ENCODE results near the gene CKAP2L. TPM values are rescaled to one million over a fixed set of nuclear protein-coding genes. Genes with fewer than 3 reads are reported as not detected.

CKAP2L gene
- total RNA-seq, 1 donor from 2014 or later = 1.3 TPM

DNA sequence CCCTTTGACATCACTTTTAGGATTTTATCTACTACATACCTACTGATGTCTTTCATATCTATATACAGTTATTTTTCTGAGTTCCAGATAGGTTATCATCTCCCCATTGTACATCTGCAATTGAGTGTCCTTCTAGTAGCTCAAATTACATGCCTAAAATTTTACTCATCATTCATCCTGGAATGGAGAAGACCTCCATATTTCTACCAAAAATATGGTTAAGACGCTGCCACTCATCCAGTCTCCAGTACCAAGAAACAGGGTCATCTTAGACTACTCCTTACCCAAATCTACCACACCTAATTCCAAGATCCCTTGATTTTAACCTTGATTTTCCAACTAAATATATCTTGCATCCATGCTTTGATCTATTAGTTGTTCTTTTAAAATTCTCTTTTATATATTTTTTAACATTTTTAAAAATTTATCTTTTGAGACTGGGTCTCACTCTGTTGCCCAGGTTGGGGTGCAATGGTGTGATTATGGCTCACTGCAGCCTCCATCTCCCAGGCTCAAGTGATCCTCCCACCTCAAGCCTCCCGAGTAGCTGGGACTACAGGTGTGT lies 8.6 kb upstream of the CKAP2L start:
- no peak for ATAC-seq
- no peak for DNase-seq (ENCODE audit: missing footprints)
- intact Hi-C loops (cut with DNase I) = no loop called here

DNA sequence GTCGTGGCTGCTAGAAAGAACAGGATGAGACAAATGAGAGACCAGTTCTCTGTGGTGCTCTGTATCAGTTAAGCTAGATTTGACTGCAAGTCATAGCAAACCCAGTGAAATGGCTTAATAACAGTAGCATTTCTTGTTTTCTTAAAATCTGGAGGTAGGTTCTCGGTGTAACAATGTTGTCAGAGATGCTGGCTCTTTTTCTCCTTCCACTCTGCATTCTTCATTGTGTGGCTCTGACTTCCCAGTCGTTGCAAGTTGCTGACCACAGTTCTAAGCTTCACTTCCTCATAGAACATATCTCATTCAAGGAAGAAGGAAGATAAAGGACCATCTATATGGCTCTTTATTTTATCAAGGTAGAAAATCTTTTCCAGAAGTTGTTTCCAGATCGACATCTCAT lies 7.9 kb upstream of the CKAP2L start:
- intact Hi-C loops (cut with DNase I) = no loop called here
- ATAC-seq (no peak), DNase-seq (ENCODE audit: missing footprints) (no peak)

DNA sequence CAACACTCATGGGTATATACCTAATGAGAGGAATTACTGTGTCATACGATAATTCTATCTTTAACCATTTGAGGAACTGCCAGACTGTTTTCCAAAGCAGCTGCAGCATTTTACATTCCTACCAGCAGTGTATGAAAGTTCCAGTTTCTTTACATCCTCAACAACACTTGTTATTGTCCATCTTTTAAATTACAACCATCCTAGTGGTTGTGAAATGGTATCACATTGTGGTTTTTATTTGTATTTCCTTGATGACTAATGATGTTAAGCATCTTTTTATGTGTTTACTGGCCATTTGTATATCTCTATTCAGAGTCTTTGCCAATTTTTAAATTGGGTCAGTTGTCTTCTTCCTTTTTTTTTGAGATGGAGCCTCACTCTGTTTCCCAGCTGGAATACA lies 4.0 kb upstream of the CKAP2L start:
- DNase-seq (ENCODE audit: missing footprints) = no peak
- intact Hi-C loops (cut with DNase I) = loop anchor here (5.0 kb wide), 1 partner anchor 99 kb away; no protein-coding TSS in a partner anchor
- no peak for ATAC-seq

DNA sequence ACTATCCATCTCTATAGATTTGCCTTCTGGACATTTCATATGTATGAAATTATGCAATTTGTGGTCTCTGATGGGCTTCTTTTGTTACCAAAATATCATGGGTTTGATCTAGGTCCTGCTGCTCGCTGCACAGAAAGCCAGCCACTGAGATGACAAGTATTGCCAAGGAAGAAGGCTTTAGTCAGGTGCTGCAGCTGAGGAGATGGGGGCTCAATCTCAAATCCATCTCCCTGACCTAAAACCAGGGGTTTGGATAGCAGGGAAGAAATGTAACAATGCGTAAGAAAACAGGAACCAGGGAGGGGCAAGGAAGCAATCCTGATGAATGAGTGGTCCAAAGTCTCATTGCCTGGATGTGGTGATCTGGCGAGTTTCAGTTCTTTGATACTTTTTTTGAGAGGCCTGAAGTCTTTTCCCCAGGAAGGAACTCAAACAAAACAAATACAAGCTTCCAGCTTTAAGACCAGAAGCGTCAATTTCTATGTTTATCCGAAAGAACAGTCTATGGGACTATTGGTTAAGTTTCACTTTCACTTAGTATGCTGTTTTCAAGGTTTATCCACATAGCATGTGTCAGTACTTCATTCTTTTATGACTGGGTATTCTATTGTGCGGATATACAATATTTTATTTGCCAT lies 3.4 kb upstream of the CKAP2L start:
- no peak for ATAC-seq

DNA sequence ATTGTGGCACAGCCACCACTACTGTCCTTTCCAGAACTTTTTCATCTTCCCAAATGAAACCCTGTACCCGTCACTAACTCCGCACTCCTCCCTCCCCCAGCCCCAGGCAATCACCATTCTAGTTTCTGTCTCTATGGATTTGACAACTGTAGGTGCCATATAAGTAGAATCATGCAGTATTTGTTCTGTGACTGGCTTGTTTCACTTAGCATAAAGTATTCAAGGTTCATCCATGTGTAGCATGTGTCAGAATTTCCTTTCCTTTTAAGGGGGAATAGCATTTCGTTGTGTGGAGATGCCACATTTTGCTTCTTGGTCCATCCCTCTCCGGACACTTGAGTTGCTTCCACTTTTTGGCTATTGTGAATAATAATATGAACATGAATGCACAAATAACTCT lies 842 bp upstream of the CKAP2L start:
- DNase-seq (ENCODE audit: missing footprints) (no peak), ATAC-seq (no peak)
- intact Hi-C loops (cut with DNase I) = loop anchor here (5.0 kb wide), 1 partner anchor 102 kb away; no protein-coding TSS in a partner anchor

More for the DNA sequence above, 3.4 kb upstream of the CKAP2L start:
- intact Hi-C loops (cut with DNase I) = loop anchor here (5.0 kb wide), 1 partner anchor 99 kb away; no protein-coding TSS in a partner anchor
- no peak for DNase-seq (ENCODE audit: missing footprints)

DNA sequence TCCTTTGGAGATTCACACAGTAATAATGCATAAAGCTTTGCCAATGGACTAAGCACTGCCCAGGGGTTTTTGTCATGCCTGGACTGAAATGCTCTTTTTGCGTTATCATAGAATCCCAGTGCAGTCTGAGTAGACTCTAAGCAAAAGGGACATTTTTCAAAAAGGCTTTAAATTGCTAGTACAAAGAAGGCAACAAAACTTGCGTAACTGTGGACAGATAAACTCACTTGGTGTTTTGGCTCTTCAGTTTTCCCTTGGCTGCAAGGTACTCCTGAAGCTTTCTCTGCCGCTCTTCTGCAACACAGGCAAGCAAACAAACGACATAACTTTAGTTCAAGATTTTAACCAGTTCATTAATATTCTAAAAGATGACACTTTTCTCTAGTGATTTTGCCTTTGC lies 2.1 kb downstream of the CKAP2L start:
- no peak for DNase-seq (ENCODE audit: missing footprints)
- no peak for ATAC-seq
- intact Hi-C loops (cut with DNase I) = no loop called here

DNA sequence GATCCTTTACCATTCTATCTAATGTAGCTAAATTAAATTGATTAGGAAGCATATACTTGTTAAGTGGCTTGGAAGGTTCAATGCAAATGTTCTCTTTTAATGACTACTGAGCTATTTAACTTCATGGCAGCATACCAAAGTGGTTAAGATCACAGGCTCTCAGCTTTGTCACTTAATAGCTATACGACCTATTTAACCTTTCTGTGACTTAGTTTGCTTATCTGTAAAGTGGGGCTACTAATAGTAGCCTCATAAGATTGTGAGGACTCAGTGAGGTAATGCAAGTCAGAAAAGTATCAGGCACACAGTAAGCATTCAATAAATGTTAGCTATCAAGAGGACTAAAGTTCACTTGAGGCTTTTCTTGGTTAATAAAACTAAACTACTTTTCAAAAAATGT lies 4.3 kb downstream of the CKAP2L start:
- DNase-seq (ENCODE audit: missing footprints) (no peak), ATAC-seq (no peak)
- intact Hi-C loops (cut with DNase I) = no loop called here

DNA sequence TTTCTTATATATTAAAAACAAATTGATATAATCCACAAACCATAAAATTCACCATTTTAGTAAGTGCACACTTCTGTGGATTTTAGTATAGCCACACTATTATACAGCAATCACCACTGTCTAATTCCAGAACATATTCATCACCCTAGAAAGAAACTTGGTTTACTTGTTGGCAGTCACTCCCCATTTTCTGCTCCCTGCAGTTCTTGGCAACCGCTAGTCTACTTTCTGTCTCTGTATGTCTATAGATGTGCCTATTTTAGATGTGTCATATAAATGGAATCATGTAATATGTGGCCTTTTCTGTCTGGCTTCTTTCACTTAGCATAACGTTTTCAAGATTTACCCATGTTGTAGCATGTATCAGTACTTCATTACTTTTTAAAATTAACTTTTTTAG lies 5.7 kb downstream of the CKAP2L start:
- ATAC-seq (no peak), DNase-seq (ENCODE audit: missing footprints) (no peak)
- intact Hi-C loops (cut with DNase I) = no loop called here

DNA sequence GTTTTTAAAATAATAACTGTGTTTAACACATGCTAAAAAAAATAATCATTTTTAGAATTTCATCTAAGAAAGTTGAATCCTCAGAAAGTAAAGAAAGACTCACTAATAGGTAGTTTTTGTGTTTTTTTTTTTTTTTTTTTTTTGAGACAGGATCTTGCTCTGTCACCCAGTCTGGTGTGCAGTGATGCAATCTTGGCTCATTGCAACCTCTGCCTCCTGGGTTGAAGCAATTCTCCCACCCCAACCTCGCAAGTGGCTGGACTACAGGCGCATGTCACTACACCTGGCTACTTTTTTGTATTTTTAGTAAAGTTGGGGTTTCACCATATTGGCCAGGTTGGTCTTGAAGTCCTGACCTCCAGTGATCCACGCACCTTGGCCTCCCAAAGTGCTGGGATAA lies 7.1 kb downstream of the CKAP2L start:
- DNase-seq (ENCODE audit: missing footprints) (no peak), ATAC-seq (no peak)
- intact Hi-C loops (cut with DNase I) = no loop called here

DNA sequence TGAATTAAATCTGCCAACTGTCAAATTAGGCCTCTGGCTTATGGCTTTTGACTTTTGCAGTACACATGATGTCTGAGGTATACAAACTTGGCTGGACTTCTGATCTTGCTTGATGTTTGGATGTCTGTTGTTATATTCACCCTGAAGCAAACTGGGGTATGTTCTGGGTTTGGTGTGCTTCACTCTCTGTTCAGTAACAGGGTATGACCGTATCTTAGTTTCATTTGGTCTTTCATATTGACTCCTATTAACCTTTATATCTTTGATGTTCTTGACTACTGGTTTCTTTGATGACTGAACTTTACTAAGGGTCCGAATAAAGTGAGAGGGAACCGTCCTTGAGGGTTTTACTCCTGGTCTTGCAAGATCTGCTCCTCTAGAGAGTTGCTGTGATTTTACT lies 8.2 kb downstream of the CKAP2L start:
- intact Hi-C loops (cut with DNase I) = no loop called here
- no peak for DNase-seq (ENCODE audit: missing footprints)
- no peak for ATAC-seq

DNA sequence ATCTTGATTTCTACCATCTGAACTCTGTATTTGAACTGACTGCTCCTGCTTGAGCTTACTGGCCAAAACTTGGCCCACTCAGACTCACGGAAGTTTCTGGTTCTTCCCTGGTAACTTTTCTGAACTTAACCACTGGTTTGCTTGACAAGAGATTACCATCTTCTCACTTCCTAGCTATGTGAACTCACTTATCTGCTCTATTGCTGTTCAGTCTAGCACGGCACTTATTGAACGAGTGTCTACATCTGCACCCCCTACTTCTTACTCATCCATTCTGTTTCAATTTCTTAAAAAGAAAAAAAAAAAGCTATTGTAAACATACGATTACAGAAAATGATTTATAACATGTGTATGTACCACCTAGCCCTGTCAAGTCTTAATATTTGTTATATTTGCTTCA lies 9.0 kb downstream of the CKAP2L start:
- DNase-seq (ENCODE audit: missing footprints) (no peak), ATAC-seq (no peak)
- intact Hi-C loops (cut with DNase I) = no loop called here

DNA sequence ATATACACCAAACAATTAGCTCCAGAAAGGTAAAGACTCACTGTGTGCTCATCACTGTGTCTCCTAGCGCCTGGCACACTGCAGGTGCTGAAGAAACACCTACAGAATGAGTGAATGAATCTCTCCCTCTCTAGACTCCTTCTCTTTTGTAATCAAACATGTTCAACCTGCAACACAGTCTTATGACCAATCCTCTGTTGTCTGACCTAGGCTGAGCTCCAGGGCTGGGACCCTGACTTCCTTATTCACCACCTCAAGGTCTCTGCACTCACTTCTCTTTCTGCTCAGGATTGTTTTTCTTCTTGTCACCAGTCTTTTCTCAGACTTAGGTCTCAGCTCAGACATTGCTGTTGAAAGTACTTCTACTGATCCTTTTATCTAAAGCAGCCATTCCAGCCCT lies 9.8 kb downstream of the CKAP2L start:
- intact Hi-C loops (cut with DNase I) = loop anchor here (5.0 kb wide), 2 partner anchors 188 to 203 kb away; no protein-coding TSS in a partner anchor
- ATAC-seq (no peak), DNase-seq (ENCODE audit: missing footprints) (peak; percentile 61)

DNA sequence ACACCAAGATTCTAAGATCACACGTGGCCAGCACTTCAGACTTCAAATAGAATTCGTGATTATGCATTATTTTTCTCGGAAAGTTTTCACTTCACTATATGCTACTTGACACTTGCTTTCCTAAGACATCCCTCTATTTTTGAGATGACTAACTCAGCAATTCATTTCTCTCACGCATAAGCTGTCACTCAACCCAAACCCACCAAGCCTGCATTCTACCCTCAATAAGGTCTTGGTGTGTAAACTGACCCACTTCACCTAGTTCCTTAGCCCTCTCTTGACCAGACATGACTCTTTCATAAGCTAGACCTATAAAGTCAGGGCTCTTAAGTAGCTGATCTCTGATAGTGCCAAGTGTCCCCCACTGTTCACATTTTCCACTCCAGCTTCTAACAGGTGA lies 11.7 kb downstream of the CKAP2L start:
- no peak for DNase-seq (ENCODE audit: missing footprints)
- ATAC-seq = no peak
- intact Hi-C loops (cut with DNase I) = loop anchor here (5.0 kb wide), 2 partner anchors 190 to 205 kb away; no protein-coding TSS in a partner anchor

DNA sequence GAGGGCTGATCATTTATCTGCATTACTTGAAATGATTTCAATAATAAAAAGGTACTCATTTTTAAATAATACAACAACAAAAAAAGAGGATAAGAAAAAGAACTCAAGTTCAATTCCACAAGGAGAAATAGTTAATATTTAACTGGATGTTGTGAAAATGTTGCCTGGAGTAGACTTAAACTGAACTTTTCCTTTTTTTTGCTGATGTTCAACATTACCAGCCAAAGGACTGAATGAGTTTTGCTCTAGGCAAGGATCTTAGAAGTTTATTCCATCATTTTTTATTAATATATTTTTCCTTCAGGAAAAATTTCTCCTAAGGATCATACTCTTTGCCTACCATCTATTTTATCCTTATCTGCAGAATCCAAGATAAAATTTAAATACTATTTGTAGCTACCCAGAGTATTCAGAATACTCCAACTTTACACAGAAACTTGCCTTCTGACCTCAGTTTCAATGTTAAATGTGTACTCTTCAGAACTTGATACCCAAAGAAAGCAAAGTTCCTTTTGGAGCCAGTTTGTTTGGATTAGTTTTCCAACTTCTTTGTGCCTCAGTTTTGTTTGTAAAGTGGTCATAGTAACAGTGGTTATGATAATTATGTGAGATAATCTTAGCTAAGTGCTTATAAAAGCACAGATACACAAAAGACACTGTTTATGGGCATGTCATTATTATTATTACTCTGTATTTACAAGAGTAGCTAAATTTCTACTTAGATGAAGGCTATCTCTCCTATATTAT lies 12.8 kb downstream of the CKAP2L start:
- intact Hi-C loops (cut with DNase I) = loop anchor here (5.0 kb wide), 2 partner anchors 191 to 206 kb away; no protein-coding TSS in a partner anchor
- DNase-seq (ENCODE audit: missing footprints) (no peak), ATAC-seq (no peak)

DNA sequence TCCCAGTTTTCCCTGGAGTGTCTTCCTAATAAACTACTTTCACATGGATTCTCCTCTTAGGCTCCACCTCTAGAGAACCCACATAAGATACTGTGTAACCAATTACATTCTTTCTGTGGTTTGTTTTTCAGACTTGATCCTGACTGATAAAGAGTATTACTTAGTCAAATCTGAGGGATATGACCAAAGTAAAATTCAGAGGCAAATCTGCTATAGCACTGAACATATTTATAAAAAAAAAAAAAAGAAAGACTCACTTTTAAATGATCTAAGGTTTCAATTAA lies 13.9 kb downstream of the CKAP2L start:
- DNase-seq (ENCODE audit: missing footprints) (no peak), ATAC-seq (no peak)
- intact Hi-C loops (cut with DNase I) = loop anchor here (5.0 kb wide), 2 partner anchors 192 to 207 kb away; no protein-coding TSS in a partner anchor

DNA sequence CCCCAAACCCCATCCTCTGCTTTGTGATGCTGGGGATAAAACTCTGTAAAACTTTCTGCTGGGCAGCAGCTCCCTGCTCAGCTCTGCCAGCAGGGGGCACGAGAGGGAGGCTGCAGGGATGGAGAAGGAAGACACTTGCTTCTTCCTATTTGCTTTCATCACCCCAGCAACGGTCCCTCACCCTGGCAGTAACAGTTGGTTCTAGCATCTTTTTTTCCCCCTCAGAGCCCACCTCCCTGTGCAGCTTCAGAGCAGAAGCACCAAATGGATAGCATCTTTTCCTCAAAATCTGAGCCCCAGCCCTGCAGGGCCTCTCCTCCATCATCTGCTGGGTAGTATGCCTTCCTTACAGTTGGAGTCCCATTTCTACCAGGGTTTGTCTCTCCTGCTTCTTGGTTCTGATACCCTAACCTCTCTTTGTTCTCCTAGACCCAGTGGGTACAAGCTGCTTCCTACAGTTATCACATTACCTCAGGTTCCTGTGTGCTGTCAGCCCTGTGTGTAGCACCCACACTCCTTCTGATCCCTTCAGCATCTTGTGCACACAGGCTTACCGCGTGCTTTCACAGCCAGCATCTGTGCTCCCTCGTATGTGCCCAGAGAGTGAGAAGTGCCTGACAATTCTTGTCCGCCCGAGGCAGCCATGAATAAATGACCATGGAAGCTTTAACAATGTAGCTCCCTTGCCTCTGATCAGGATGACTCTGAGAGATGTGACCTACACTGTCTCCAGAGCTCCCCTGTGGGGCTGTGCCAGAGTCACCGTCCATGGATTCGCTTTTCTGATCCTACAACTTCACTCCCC lies 14.5 kb downstream of the CKAP2L start:
- DNase-seq (ENCODE audit: missing footprints) = peak; percentile 76
- intact Hi-C loops (cut with DNase I) = loop anchor here (5.0 kb wide), 3 partner anchors 137 to 207 kb away; no protein-coding TSS in a partner anchor
- ATAC-seq = peak; percentile 56

DNA sequence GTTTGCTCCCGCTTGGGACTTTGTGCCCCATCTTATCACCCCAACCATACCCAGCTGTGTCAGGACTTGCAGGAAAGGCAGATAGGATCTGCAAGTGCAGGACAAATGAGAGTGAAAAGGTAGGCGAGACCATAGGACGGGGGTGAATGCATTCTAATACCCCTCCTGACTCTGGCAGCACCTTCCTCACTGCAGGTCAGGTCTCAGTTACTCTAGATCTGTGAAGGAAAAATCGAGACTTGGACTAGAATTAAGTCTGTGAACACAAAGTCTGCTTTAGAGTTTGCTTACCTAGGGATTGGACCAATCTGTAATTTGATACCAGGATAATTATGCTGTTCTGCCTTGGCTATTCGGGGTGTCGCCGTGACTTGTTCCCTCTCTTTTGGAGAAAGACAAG lies 23.9 kb downstream of the CKAP2L start:
- DNase-seq (ENCODE audit: missing footprints) (no peak), ATAC-seq (no peak)
- intact Hi-C loops (cut with DNase I) = no loop called here

DNA sequence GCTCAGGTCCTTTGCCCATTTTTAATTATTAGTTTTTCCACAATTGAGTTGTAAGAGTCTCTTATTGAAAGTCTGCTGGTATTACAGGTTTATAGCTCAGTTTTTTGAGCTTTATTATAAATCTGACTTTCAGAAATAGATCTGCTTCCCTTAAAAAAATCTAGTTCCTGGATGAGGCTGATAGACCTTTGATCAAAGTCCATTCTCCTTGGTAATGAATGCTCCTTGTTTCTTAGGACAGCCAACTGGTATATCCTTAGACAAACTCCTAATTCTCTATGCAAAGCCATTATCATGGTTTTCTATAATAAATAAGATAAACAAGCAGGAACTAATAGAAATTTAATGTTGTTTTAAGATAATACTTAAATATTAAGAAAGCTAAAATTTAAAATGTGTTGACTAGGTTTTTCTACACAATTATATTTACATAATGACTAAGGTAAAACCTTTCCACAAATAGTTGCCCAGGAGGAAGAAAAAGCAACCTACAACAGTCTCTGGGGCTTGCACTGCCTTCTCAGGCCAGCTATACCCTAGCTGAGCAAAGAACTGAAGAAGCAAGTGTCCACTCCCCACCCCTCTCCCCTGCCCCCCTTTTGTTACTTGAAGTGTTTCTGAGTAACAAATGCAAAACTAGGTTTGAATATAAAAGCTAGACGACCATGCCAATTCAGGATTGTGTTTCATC lies 26.7 kb downstream of the CKAP2L start:
- DNase-seq (ENCODE audit: missing footprints) (no peak), ATAC-seq (no peak)
- intact Hi-C loops (cut with DNase I) = no loop called here

DNA sequence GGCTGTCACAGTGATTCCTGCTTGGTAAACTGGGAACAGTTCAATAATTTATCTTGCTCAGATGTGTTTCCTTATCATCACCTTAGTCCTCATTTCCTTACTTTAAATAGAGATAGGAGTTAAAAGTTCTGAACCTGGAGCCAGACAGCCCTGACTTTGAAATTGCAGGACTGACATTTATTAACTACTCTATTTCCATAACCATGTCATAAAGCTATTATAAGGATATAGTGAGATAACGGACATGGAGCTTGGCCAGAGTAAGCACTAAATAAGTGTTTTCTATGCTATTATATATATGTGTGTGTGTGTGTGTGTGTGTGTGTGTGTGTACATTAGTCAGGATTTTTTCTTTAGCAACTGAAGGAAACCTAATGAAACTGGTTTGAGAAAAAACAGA lies 30.5 kb downstream of the CKAP2L start:
- ATAC-seq (no peak), DNase-seq (ENCODE audit: missing footprints) (no peak)
- intact Hi-C loops (cut with DNase I) = no loop called here

Data from Right ventricle myocardium inferior (tissue), 1 donor.